HT-29 (cell line): Measurements from ENCODE around the gene ABCA8. TPM values are rescaled to one million over a fixed set of nuclear protein-coding genes. Genes with fewer than 3 reads are reported as not detected.

Source experiments
- DNase-seq: peaks from one replicate; pipeline ENCODE4 v3.0.0-alpha.2; 2015; ENCODE audit warnings: low spot score
- total RNA-seq: library from RNA; depleted of rRNA; stranded (reverse); fragments of >200 nt; shearing (Covaris generic); gene quantifications from 2 replicates; pipeline ENCODE4 v1.2.3, GENCODE V29; 2014

The ABCA8 gene
- total RNA-seq, 1 experiment from 2014 or later: not detected

DNA sequence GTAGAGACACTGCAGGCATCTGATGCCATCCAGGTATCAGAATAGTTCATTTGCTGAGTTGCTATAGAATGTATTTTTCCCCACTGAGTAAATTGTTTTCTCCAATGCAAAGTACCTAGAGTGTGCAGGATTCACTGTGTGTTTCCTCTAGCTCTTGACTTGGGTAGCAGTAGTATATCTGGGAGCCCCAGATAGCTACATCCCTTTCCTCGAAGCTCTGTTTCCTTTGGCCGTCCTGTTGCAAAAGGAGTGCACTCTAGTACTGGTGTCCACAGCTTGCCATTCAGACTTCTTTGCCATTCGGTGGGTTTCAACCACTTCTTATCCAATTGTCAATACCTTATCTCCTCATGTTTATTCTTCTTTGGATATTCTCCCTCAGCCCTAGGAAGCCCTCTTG is 12.8 kb downstream of the ABCA8 start:
- DNase-seq: no peak

- DNase-seq: no peak
Measured at GRCh38 chr17:68941761-68942160, 13.4 kb downstream of the ABCA8 start.

- DNase-seq: no peak
Measured at GRCh38 chr17:68939195-68939594, 16.0 kb downstream of the ABCA8 start.

GRCh38 chr17:68937890-68938514 is 17.2 kb downstream of the ABCA8 start:
- DNase-seq: no peak

- no peak for DNase-seq
Measured at GRCh38 chr17:68927516-68927915, 27.7 kb downstream of the ABCA8 start.

DNA sequence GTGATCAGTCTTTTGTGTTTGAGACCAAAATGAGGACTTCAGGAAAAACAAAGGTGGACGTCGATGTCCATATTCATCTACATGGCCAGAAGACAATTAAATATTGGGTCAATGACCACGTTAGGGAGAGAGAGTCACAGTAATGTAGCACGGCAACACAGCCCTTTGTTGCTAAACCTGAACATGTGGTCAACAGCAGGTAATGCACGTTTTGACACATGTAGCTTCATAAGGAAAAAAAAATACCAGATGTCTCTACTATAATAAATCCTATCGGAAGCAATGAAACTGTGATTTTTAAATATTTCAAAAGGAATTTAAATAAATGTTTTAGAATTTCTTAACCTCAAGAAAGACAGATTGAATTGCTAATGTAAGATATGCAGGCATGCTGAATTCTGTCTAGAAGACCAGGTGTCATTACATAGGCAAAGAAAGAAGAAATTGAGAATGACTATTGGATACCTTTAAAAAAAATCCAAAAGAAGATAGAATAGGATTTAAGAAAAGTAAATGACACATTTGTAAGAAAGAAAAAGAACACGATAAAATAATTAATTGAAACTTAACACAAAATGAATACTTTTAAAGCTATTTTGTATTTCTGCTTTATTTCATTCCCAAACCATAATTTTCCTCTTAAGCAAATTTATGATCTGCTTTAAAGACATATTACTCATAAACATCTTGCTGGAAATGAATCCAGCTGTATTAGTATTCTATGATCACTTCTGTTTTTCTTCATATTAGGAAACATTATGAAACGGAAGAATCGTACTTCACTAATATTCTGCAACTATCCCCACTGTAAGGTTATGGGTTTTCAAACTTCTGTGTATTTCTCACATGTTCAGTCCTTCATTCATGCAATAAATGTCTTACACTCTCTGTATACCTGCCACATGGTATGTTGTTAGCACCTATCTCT is 30.1 kb downstream of the ABCA8 start:
- DNase-seq: no peak

- no peak for DNase-seq
Measured at GRCh38 chr17:68910789-68911431, 44.3 kb downstream of the ABCA8 start.

DNA sequence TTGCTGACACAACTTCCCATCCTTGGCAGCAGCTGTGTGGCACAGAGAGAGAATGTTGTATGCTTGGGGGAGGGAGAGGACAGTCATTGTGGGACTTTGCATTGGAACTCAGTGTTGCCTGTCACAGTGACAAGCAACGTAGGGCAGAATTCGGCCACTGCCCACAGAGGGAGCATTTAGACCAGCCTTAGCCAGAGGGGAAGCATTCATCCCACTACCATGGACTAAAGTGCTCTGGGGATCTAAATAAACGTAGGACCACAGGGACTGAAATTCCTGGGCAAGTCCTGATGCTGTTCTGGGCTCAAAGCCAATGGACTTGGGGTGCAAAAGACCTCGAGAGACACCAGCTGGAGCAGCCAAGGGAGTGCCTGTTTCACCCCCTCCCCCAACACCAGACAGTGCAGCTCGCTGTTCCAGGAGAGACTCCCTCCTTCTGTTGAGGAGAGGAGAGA is 44.9 kb downstream of the ABCA8 start:
- no peak for DNase-seq

DNA sequence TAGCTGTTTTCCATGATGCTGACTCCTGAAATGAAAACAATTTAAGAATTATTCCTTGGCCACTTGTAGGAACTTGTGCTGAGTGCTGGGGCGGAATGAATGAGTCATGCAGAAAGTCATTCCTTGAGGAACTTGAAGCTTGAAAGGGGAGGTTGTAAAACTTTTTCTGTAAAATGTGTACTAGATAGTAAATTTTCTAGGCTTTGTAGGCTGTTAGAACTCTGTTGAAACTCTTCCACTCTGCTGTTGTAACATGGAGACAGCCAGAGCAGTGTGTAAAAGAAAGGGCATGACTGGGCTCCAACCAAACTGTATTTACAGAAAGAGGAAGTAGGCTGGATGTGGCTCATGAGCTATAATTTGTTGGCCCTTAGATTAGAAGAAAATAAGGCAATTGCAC is 46.1 kb downstream of the ABCA8 start:
- DNase-seq: peak; percentile 34

- DNase-seq: no peak
Measured at GRCh38 chr17:68908045-68908444, 47.1 kb downstream of the ABCA8 start.

- peak; percentile 21 for DNase-seq
Measured at GRCh38 chr17:68906638-68907037, 48.6 kb downstream of the ABCA8 start.

DNA sequence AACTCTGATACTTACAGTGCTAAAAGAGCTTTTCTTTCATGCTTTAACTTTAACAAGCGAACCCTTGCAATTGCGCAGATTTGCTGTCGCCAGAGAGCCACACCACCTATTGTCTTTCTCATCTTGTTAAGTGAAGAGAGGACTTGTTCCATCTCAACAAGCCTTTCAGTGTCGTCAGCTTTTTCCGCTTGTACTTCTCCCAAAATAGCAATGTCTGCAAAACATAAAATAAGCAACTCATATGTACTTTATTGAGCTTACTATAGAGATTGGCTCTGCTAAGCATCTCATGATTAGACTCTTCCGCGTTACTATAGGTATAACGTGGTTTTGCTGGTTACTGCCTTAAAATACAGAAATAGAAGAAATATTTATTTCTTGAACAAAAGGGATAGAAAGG is 51.9 kb downstream of the ABCA8 start:
- no peak for DNase-seq

DNA sequence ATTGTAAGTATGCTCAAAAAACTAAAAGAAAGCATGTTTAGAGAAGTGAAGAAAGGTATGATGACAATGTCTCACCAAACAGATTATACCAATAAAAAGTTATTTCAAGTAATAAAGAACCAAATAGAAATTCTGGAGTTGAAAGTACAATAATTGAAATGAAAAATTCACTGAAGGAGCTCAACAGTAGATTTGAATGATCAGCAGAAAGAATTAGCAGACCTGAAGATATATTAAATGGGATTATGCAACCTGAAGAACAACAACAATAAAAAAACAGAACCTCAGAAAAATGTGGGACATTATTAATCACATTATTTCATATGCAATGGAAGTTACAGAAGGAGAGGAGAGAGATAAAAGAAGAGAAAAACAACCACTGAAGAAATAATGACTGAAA is 57.6 kb downstream of the ABCA8 start:
- no peak for DNase-seq

- DNase-seq: no peak
Measured at GRCh38 chr17:68892658-68893057, 62.5 kb downstream of the ABCA8 start.

DNA sequence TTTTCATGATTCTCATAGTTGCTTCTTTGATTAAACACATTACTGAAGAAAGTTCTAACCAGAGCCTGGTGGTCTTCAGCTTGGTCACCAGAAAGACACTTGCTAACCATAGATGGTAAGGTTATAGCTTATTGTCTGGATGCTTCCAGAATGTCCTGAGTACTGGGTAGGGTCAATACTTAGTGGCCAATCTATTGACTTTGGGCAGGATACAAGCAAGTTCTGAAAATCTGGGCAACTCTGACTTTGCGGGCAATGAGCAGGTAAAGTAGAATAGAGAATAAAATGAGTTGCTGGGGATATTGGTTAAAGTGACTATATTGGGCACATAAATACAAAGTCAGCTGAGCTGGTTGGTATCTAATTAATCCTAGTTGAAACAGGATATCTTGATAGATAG is 63.0 kb downstream of the ABCA8 start:
- no peak for DNase-seq

DNA sequence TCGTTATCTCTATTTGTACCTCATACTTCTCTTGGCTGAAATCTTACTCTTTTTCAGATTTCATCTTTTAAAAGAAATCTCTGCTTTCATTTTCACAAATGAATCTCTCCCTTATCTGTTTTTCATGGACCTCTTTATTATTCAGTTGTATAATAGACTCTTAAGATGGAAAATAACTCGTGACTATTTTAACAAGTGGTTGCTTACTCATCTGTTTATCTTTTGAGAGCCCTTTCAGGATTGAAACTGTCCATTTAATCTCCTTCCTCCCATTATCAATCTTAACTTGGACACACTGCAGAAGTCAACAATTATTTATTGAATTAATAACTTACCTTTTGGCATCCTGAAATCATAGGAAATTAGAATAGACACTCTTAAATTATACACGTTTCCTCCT is 68.8 kb downstream of the ABCA8 start:
- no peak for DNase-seq

GRCh38 chr17:68884888-68885287 is 70.3 kb downstream of the ABCA8 start:
- DNase-seq: no peak

DNA sequence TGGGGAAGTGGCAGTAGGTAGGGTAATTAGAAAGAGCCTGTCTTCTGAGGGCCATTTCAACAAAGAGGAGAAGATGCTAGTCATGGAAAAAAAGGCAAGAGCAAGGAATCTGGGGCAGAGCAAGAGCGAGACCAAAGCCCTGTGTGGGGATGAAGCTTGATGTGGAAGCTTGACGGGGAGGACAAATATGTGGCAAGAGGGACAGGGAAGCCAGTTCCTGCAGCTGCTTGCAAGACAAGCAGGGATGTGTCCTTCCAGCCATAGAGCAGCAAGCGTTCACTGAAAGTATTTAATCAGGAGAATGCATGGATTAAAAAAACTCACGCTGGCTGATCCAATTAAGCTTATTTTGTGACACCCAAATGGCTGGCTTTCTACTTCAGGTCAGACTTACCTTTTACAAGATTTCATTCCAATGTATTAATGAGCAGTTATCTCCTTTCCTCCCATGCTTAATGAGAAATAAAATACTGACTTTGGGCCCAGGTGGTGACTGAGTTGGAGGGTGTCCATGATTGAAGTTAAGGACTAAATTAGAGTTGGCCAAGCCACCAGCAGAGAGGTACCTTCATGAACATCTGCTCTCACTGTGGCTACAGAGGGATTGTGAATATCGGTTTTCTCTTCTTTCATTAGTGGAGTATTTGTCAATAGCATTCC is 76.8 kb downstream of the ABCA8 start:
- DNase-seq: no peak

DNA sequence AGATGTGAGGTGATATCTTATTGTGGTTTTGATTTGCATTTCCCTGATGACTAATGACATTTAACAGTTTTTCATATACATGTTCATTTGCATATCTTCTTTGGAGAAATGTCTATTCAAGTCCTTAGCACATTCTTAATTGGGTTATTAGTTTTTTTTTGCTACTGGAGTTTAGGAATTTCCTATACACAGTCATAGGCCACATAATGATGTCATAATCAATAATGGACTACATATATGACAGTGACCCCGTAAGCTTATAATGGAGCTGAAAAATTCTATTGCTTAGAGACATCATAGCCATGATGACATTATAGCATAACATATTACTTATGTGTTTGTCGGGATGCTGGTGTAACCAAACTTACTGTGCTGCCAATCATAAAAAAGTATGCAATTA is 83.7 kb downstream of the ABCA8 start:
- DNase-seq: no peak

GRCh38 chr17:68870976-68871375 is 84.2 kb downstream of the ABCA8 start:
- no peak for DNase-seq

DNA sequence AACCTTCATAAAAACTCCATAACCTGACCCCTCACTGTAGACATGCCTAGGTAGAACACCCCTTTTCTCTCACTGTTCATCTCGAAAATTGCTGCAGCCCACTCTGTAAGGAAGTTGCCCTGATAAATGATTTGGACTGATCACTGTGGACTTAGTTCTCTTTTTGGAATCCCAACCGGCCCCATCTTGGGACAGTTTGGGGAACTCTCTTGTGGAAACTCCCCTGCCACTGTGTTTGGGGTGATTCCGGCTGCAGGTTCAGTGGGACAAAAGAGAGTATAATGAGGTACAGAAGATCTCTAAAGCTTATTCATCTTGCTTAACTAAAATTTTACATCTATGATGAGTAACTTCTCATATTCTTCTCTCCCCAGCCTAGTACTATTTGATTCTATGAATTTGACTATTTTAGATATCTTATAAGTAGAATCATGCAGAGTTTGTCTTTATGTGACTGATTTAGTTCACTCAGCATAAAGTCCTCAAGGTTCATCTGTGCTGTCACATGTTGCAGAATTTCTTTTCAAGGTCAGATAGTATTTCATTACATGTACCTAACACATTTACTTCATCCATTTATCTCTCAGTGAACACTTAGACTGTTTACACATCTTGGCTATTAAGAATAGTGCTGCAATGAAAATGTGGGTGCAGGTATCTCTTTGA is 84.9 kb downstream of the ABCA8 start:
- no peak for DNase-seq
